Psoas muscle (tissue), 8 donors: Measurements from ENCODE around the gene FAM177A1. TPM values are rescaled to one million over a fixed set of nuclear protein-coding genes. Genes with fewer than 3 reads are reported as not detected.

Experiments
- ATAC-seq, 4 donors: fragments of 200-7000 bp; cut with Tn5 transposase; one replicate each; pipeline ENCODE4 v1.9.1; 2020; ENCODE audit warnings: moderate library complexity in 3 of 4, mild to moderate bottlenecking in 2 of 4
- DNase-seq, 2 donors: peaks; one replicate each; pipeline ENCODE4 v3.0.0-alpha.2; 2020
- H3K27ac ChIP-seq: fragments of 200-600 bp; one replicate; pipeline ENCODE4 v1.8.0; 2022
- H3K27me3 ChIP-seq, 3 donors: fragments of 200-600 bp in 1 of 3; one replicate each; pipeline versions ENCODE4 v1.6.1 to v1.8.0; 2013 to 2022; ENCODE audit warnings: low read length in 2 of 3, mild to moderate bottlenecking in 2 of 3, moderate library complexity in 1 of 3; ENCODE audit not compliant: insufficient read depth in 3 of 3
- H3K36me3 ChIP-seq, 2 donors: fragments of 200-600 bp in 1 of 2; one replicate each; pipeline versions ENCODE4 v1.6.1 to v1.8.0; 2013 to 2022; ENCODE audit warnings: low read depth in 1 of 2, mild to moderate bottlenecking in 1 of 2, moderate library complexity in 1 of 2; ENCODE audit not compliant: insufficient read depth in 1 of 2
- H3K4me1 ChIP-seq: fragments of 200-600 bp; one replicate; pipeline ENCODE4 v1.8.0; 2022
- H3K4me3 ChIP-seq: fragments of 200-600 bp; one replicate; pipeline ENCODE4 v1.8.0; 2022; ENCODE audit warnings: mild to moderate bottlenecking
- H3K9me3 ChIP-seq: fragments of 200-600 bp; one replicate; pipeline ENCODE4 v1.8.0; 2022
- WGBS, 3 donors: extraction: QIAGEN DNeasy Blood & Tissue Kit; methylation state at CpG; one replicate each; pipeline versions ENCODE4 v1.1.6 to v1.1.7; 2013; 5-methylcytosine and 5-hydroxymethylcytosine counted together
- intact Hi-C, 2 donors: fragments of 100-400 bp; cut with DNase I; formaldehyde crosslinking; loops; one replicate each; pipeline versions ENCODE4 v1.11.0 to v1.14.2; 2022
- polyA plus RNA-seq, 3 donors: library from polyadenylated mRNA; stranded (reverse); fragments of 200-250 nt; gene quantifications; one replicate each; pipeline ENCODE4 v1.2.3, GENCODE V29; 2013
- total RNA-seq, 4 donors: library from RNA; stranded (reverse); fragmentation: NEBNext Ultra II Directional in 2 of 4; extraction: Animal tissue kit (Norgen Biotek cat#: 25700) in 2 of 4; gene quantifications; one replicate each; pipeline versions ENCODE4 v1.2.1 to v1.2.4, GENCODE V29; 2021 to 2023
- TF ChIP-seq, protein P1 (sequence below): fragments of 200-600 bp; IDR thresholded peaks from one replicate; pipeline ENCODE4 v1.8.0; 2022; ENCODE audit warnings: antibody characterized with exemption
- donor health status: healthy with polysubstance abuse.
- donor health status: DM: no; HTN: no; CAD: no; lungs with moderate emphysema.
- donor health status: Bipolar disorder and iron deficiency.
- donor health status: healthy.
- donor health status: DM: yes; HTN: yes; CAD: no.
- donor health status: DM: no; HTN: no; CAD: no.
- donor health status: DM: no; HTN: no; CAD: no.
- donor health status: DM: yes; HTN: yes; CAD: no.

Gene FAM177A1
- total and polyA plus RNA-seq, 7 donors, result 32.9 to 83.3 (median 57.2) TPM

DNA sequence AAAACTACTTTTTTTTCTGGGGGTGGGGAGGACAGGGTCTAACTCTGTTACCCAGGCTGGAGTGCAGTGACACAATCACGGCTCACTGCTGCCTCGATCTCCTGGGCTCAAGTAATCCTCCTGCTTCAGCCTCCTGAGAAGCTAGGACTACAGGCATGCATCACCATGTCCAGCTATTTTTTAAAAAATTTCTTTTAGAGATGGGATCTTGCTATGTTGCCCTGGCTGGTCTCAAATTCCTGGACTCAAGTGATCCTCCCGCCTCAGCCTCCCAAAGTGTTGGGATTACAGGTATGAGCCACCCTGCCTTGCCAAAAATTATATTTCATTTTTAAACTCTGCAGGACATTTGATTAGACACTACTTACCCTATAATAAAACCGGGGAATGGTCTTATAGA is 70.2 kb downstream of the FAM177A1 start:
- Histone ChIP-seq H3K27ac (no peak overlapping the region), H3K4me3 (no peak overlapping the region), H3K4me1 (peaks cover 9% of the 10 kb centered on the region), H3K27me3 (no peaks in the 10 kb centered on the region), H3K9me3 (no peaks in the 10 kb centered on the region), H3K36me3 (peaks cover 7 to 72% of the 10 kb centered on the region in 2 donors)
- DNase-seq (no peak), ATAC-seq (no peak)
- intact Hi-C loops, result no loop called here
- TF ChIP-seq, protein P1, sequence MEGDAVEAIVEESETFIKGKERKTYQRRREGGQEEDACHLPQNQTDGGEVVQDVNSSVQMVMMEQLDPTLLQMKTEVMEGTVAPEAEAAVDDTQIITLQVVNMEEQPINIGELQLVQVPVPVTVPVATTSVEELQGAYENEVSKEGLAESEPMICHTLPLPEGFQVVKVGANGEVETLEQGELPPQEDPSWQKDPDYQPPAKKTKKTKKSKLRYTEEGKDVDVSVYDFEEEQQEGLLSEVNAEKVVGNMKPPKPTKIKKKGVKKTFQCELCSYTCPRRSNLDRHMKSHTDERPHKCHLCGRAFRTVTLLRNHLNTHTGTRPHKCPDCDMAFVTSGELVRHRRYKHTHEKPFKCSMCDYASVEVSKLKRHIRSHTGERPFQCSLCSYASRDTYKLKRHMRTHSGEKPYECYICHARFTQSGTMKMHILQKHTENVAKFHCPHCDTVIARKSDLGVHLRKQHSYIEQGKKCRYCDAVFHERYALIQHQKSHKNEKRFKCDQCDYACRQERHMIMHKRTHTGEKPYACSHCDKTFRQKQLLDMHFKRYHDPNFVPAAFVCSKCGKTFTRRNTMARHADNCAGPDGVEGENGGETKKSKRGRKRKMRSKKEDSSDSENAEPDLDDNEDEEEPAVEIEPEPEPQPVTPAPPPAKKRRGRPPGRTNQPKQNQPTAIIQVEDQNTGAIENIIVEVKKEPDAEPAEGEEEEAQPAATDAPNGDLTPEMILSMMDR, result no peak
- 90 to 96% (median 95%) methylated on average over 4 of the region's 4 CpGs for WGBS, 3 donors

DNA sequence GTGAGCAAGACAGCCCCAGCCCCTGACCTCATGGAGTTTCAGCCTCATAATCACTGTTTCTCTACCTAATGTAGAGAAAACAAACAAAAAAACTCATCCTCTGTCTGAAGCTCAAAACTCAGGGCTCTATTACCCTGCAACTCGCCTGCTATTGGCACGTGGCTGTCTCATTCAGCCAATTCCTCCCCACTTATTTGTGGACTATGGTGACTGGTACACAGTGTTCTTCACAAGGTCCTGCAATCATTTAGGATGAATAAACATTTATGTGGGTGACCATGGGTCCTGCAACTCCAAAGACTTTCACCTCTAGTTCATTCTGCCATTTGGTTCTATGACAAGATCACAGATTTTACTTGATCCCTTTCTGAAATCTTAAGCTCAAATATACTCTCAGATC is 71.0 kb downstream of the FAM177A1 start:
- intact Hi-C loops, result no loop called here
- ATAC-seq (no peak), DNase-seq (no peak)
- Histone ChIP-seq H3K9me3 (no peaks in the 10 kb centered on the region), H3K4me1 (peaks cover 9% of the 10 kb centered on the region), H3K4me3 (no peak overlapping the region), H3K36me3 (peaks cover 0 to 63% of the 10 kb centered on the region in 2 donors), H3K27me3 (no peaks in the 10 kb centered on the region), H3K27ac (no peak overlapping the region)
- WGBS, 3 donors, result 58 to 90% (median 89%) methylated on average over 2 of the region's 2 CpGs
- TF ChIP-seq, protein P1, result no peak

- Histone ChIP-seq H3K36me3 (peaks cover 0 to 22% of the 10 kb centered on the region in 2 donors), H3K4me3 (peak overlapping the region; percentile 82), H3K27ac (peak overlapping the region; percentile 96), H3K9me3 (no peaks in the 10 kb centered on the region), H3K4me1 (peaks cover 19% of the 10 kb centered on the region), H3K27me3 (no peaks in the 10 kb centered on the region)
- TF ChIP-seq, protein P1, result no peak
- intact Hi-C loops, result loop anchor here in 1 of 2 donors (5.0 to 10.0 kb wide), 2 partner anchors 69 to 704 kb away; partner anchors contain the start of gene BRMS1L
- WGBS, 3 donors, result 15 to 19% (median 16%) methylated on average over 34 of the region's 34 CpGs
- ATAC-seq, result peak in 1 of 4 donors; percentile 0
- DNase-seq, result no peak
These were observed 75.2 kb downstream of the FAM177A1 start for GRCh38 chr14:35121026-35121886.

- no peaks in the 10 kb centered on the region for H3K27me3 ChIP-seq
- intact Hi-C loops, result loop anchor here in 1 of 2 donors (5.0 to 10.0 kb wide), 2 partner anchors 70 to 703 kb away; partner anchors contain the start of gene BRMS1L
- H3K36me3 ChIP-seq, result peaks cover 0 to 15% of the 10 kb centered on the region in 2 donors
- DNase-seq (peak; percentile 88 to 96), ATAC-seq (peak; percentile 93 to 95 (median 94))
- H3K4me3 ChIP-seq, result peak within 1 kb of the TSS; percentile 82
- H3K9me3 ChIP-seq, result no peaks in the 10 kb centered on the region
- 0% methylated on average over 57 of the region's 57 CpGs for WGBS, 3 donors
- TF ChIP-seq, protein P1, result no peak
- peak within 1 kb of the TSS; percentile 96 for H3K27ac ChIP-seq
- H3K4me1 ChIP-seq, result peaks cover 19% of the 10 kb centered on the region
These were observed 76.0 kb downstream of the FAM177A1 start, which contains the start of the genes PPP2R3C and PRORP for GRCh38 chr14:35121887-35122695. PPP2R3C (minus strand) TSS chr14:35121990; CDS start chr14:35121959, 31 bp downstream. PRORP (plus strand) TSS chr14:35122552; CDS start chr14:35123246, 694 bp downstream.
